LHCN-M2 (cell line): Measurements from ENCODE around the gene MRPL38. TPM values are rescaled to one million over a fixed set of nuclear protein-coding genes. Genes with fewer than 3 reads are reported as not detected.
"Not testable (repeated sequence)": the region's sequence is repeated elsewhere in the genome, so short reads cannot be mapped to it uniquely, and the experiment has no call there.

ENCODE experiments used
- DNase-seq: peaks from one replicate; pipeline ENCODE4 v3.0.0-alpha.2; 2012; ENCODE audit warnings: low read depth
- total RNA-seq: library from RNA; depleted of rRNA; stranded (reverse); fragments of >200 nt; gene quantifications from 2 replicates; pipeline ENCODE4 v1.2.3, GENCODE V29; 2014

MRPL38 gene
- total RNA-seq, 1 experiment from 2014 or later = 37.1 TPM

GRCh38 chr17:75876938-75877751, 27.5 kb downstream of the MRPL38 start:
- peak; percentile 97 for DNase-seq

- DNase-seq = no peak
Measured at GRCh38 chr17:75876190-75876937, 28.3 kb downstream of the MRPL38 start.

GRCh38 chr17:75875940-75876189, 28.8 kb downstream of the MRPL38 start:
- DNase-seq = no peak

- no peak for DNase-seq
Measured at GRCh38 chr17:75875182-75875939, 29.3 kb downstream of the MRPL38 start.

GRCh38 chr17:75874323-75875181, 30.1 kb downstream of the MRPL38 start:
- no peak for DNase-seq

GRCh38 chr17:75873587-75874322, 30.9 kb downstream of the MRPL38 start:
- no peak for DNase-seq

- peak; percentile 66 for DNase-seq
Measured at GRCh38 chr17:75872434-75873351, 32.0 kb downstream of the MRPL38 start.

GRCh38 chr17:75870228-75870627, 34.5 kb downstream of the MRPL38 start:
- not testable (repeated sequence) for DNase-seq

GRCh38 chr17:75869282-75870141, 35.2 kb downstream of the MRPL38 start:
- no peak for DNase-seq

- not testable (repeated sequence) for DNase-seq
Measured at GRCh38 chr17:75868730-75869281, 35.9 kb downstream of the MRPL38 start.

- DNase-seq = not testable (repeated sequence)
Measured at GRCh38 chr17:75865404-75866188, 39.1 kb downstream of the MRPL38 start.

GRCh38 chr17:75864887-75865286, 39.8 kb downstream of the MRPL38 start:
- not testable (repeated sequence) for DNase-seq

GRCh38 chr17:75864448-75864871, 40.2 kb downstream of the MRPL38 start:
- peak; percentile 69 for DNase-seq

- DNase-seq = no peak
Measured at GRCh38 chr17:75861927-75862317, 42.8 kb downstream of the MRPL38 start.

GRCh38 chr17:75859358-75859757, 45.3 kb downstream of the MRPL38 start:
- not testable (repeated sequence) for DNase-seq

GRCh38 chr17:75856062-75856756, 48.5 kb downstream of the MRPL38 start:
- DNase-seq = no peak
